Erythroblast (primary cell): ENCODE measurements around the gene RAB13.

ENCODE experiments used
- GATA1 ChIP-seq: IDR thresholded peaks from 2 replicates; pipeline ENCODE4 v1.6.1; 2011; ENCODE audit warnings: low read depth, mild to moderate bottlenecking, control low read depth, low read length, moderate library complexity
- POLR2A ChIP-seq: IDR thresholded peaks from 2 replicates; pipeline ENCODE4 v1.6.1; 2011; ENCODE audit warnings: mild to moderate bottlenecking, low read length

- TF ChIP-seq POLR2A: no peak
- TF ChIP-seq GATA1: no peak
Observed at GRCh38 chr1:153940756-153941155, 45.4 kb downstream of the RAB13 start.
